GM04503 (cell line): ENCODE measurements around the gene SMARCA4.

ENCODE experiments used
- DNase-seq: peaks from one replicate; pipeline ENCODE4 v3.0.0-alpha.2; 2012; ENCODE audit warnings: low read depth

SMARCA4 gene

DNA sequence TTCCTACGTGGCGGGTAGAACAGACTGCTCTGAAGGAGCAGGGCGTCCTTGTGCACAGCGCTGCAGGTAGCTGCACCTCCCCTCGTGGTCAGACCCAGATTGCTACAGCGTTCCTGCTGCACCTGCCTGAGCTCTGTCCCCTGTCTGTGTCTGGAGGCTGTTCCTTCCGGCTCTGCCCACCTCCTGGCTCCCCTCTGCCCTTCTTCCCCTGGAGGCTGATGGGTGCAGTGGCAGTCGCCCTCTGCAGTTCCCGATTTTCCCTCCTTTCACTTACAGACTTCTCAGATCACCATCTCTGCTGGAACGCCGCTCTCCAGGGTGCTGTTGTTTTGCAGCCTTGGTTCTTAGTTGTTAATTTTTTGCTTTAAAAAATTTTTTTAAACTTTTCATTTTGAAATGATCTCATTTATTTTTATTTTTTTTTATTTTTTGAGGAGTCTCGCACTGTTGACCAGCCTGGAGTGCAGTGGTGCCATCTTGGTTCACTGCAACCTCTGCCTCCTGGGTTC lies 53.6 kb downstream of the SMARCA4 start:
- no peak for DNase-seq

- no peak for DNase-seq
Observed at GRCh38 chr19:11016631-11017030, 55.8 kb downstream of the SMARCA4 start.

- no peak for DNase-seq
Observed at GRCh38 chr19:11017275-11018035, 56.6 kb downstream of the SMARCA4 start.

DNA sequence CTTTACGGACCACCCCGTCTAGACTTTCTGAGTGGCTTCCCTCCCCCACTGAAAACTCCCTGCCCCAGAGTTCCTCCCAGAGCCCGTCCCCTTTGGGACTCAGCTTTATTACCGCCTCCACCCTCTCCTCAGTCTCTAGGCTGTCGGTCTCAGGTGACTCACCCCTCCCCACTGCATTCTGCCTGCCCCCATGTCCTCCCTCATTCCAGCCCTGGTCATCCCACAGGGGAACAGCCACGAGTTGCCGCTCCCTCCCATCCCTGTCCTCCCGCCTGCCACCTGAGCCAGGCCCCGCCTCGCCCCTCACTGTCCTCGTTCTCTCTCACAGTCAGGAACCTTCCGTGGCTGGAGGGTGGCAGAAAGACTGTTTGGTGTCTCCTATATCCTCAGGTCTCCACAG lies 57.3 kb downstream of the SMARCA4 start:
- no peak for DNase-seq

DNA sequence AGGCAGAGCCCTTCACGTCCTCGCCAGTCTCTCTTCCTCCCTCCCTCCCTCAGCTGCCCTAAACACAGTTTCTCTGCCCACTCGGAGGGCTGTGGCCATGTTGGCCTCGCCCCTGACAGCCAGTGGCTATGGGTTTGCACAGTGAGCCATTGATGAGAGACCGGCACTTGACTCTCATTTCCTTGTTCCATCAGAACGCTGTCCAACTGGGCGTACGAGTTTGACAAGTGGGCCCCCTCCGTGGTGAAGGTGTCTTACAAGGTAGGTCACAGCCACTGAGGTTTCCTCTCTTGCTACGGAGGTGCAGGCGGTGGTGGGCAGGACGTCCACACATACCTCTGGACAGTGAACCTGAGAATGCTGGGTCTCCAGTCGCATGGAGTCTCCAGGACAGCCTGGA lies 57.9 kb downstream of the SMARCA4 start:
- no peak for DNase-seq

DNA sequence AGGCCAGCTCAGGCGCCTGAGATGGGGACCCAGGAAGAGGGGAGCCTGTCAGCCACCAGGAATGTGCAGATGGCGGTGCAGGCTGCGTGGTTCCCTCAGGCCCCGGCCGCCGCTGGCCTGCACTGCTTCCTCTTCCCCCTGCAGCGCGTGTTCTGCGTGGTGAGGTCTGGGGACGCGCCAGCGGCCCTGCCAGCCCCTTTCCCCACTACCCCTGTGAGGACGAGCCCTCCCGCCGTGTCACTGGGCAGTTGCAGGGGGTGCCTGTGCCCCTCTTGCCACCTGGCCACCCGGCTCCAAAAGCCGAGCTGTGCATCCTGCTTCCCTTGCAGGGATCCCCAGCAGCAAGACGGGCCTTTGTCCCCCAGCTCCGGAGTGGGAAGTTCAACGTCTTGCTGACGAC lies 58.4 kb downstream of the SMARCA4 start:
- DNase-seq, result no peak

DNA sequence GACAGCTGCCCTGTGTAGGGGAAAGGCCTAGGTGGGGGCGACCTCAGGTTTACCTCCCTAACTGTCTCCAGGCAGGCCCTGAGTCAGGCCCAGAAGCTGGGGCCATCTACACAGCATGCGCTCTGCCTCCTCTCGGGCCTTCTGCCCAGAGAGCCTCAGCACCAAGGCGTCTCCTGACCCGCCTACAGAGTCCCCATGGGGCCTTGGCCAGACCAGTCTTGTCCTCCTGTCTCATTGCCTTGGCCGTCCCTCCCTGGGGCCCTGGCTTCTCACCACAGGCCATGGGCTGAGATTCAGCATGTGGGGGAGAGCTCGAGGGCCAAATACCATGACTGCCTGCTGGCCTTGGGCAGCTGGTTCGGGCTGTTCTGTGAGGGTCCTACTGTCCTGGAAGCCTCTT lies 59.0 kb downstream of the SMARCA4 start:
- no peak for DNase-seq

DNA sequence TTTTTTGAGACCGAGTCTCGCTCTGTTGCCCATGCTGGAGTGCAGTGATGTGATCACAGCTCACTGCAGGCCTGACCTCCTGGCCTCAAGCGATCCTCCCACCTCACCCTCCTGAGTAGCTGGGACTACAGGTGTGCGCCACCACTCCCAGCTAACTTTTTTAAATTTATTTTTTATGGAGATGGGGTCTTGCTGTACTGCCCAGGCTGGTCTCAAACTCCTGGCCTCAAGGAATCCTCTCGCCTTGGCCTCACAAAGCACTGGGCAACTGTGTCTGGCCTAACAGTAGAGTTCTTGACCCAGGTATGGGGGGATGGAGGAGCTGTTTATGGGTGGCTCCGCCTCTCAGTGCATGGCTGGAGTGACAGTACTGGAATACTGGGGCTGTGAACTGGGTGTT lies 59.6 kb downstream of the SMARCA4 start:
- no peak for DNase-seq

DNA sequence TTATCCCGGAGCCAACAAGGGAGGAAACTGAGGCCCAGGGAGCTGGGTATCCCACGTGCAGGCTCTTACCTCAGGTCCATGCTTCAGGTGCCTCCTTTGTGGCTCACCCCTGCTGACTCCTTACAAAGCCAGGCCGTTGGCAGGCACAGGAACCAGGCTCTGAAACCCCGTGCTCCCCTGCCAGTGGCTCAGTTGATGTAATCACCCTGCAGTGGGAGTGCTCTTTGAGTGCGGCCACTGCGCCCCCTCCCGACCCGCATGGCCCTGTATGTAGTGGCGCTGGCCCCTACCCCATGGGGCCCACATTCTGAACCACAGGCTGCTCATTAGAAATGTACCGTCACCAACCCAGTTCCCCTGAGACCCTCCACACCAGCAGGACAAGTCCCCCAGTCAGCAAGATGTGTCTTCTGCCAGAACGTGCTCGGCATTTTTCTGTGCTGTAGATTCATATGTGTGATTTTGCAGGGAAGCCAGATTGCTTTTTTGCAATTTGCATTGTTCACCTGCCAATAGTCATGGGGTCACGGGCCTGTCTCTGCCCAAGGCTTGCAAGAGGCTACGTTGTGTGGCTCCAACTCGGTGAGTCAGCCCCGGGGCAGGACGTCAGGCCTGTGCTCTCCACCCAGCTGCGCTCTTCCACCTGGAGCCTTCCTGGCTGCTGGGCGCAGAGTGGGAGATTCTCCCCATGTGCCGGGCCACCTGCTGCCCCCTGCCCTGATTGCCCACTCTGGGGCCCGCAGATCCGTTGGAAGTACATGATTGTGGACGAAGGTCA lies 60.3 kb downstream of the SMARCA4 start:
- DNase-seq, result no peak

DNA sequence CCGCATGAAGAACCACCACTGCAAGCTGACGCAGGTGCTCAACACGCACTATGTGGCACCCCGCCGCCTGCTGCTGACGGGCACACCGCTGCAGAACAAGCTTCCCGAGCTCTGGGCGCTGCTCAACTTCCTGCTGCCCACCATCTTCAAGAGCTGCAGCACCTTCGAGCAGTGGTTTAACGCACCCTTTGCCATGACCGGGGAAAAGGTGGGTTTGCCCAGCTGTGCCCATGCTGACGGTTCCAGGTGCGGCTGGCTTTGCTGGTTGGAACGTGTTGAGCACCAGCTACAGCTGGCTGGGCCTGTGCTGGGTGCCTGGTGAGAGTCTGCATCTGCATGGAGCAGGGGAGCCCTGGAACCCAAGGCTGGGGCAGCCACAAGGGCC lies 60.9 kb downstream of the SMARCA4 start:
- DNase-seq, result no peak

DNA sequence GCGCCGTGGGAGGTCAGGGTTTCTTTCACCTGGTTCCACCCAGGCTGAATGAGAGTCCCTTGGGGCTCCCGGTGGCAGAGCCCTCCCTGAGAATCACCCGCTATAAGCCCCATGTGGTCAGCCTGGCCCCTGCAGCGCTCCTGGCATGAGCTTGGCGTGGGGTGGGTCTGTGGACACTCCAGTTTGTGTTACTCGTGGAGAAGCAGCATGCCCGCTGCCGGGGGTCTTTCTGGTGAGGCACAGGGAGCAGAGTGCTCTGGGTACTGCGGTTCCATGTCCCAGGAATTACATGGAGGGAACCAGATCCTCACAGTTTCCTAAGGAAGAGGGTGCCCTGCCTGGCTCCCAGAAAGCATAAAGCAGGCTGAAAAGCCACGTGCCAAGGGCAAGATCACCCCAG lies 62.2 kb downstream of the SMARCA4 start:
- no peak for DNase-seq

DNA sequence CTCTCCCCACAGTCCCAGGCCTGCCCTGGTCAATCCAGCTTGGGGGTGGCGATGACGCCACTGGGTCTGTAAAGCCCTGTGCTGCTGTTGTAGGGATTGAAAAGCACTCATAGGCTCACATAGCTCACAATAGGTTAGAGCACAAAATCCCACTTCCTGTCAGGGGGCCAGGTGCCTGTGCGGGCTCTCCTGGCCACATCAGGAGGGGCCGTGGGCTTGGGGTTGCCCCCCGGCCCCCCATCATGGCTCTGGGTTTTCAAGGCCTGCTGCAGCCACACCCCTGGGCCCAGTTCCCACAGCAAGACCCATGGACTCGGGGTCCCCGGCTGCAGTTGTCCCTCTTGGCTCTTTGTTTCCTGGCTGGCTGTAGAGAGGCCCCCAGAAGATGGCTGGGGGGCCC lies 62.9 kb downstream of the SMARCA4 start:
- no peak for DNase-seq

DNA sequence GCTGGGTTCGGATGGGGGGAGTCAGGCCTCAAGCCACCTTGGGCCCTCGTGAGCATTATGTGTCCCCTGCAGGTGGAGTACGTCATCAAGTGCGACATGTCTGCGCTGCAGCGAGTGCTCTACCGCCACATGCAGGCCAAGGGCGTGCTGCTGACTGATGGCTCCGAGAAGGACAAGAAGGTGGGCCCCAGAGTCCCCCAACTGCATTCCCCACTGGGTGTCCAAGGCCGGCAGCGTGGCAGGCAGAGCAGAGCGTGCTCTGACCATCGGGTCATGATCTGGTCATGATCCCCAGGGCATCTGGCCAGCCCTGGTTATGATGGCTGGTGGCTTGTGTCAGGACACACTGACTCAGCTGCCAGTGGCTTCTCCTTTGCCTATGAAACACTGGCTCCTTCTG lies 63.4 kb downstream of the SMARCA4 start:
- no peak for DNase-seq

DNA sequence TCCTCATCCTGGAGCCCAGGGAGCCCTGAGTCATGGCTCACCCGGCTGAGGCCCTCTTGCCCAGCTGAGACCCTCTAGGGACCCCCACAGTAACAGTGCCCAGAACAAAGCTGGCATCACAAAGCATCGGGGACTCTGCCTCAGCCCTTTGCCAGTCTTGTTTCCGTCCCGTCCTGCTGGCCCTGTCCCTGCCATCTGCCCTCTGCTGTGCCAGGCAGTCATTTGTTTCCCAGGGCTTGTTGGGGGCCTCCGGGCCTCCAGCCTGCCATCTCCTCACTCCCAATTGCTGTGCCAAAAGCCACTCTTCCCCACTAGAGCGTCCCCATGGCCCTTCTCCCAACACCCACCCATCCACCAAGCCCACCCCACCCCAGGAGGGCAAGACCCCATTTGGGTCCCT lies 64.2 kb downstream of the SMARCA4 start:
- no peak for DNase-seq

DNA sequence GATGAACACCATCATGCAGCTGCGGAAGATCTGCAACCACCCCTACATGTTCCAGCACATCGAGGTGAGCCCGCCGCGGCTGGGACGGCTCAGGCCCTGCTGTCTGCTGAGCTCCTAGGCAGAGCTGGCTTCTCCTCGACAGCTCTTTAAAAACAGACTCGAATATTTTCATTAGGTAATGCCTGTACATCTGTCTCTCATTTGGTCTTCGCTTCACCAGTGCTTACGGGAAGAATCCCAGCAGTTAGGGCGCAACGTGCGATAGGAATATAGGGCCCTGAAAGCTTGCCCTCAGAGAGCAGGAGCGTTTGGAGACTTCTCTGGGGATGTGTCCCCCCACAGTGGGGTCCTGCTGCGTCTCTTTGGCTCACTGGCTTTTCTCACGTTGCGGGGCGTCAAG lies 64.6 kb downstream of the SMARCA4 start:
- DNase-seq, result no peak

- DNase-seq, result no peak
Observed at GRCh38 chr19:11025997-11026396, 65.2 kb downstream of the SMARCA4 start.

- no peak for DNase-seq
Observed at GRCh38 chr19:11027381-11027780, 66.6 kb downstream of the SMARCA4 start.

GRCh38 chr19:11028146-11028545 lies 67.3 kb downstream of the SMARCA4 start:
- DNase-seq, result no peak

DNA sequence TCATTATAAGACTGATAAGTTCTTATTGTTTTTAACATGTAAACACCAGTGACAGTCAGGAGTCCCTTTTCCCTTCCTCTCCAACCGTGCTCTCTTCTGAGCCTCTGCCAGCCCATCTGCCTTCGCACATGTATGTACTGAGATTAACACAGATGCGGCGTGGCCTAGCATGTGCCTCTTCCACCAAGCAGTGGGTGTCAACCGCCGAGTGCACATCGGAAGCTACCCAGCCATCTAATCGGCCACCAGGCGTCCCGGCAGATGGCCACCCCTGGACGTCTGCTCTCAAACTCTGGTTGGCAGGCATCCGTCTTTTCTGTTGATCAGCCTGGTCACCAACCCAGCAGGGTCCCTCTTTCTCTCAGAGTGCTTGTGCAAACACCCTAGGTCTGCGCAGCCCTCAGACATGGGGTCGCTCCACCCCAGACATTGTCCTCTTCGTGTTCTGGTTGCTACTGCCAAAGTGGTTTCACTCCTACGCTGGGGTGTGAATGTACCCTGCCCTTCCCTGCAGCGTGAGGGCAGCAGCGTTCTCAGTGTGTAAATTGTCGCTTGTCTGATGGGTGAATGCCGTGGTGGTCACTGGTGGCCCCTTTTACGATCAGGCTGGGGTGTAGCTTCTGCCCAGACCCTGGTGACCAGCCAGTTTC lies 70.7 kb downstream of the SMARCA4 start:
- DNase-seq, result no peak

- DNase-seq, result no peak
Observed at GRCh38 chr19:11033251-11033650, 72.4 kb downstream of the SMARCA4 start.

DNA sequence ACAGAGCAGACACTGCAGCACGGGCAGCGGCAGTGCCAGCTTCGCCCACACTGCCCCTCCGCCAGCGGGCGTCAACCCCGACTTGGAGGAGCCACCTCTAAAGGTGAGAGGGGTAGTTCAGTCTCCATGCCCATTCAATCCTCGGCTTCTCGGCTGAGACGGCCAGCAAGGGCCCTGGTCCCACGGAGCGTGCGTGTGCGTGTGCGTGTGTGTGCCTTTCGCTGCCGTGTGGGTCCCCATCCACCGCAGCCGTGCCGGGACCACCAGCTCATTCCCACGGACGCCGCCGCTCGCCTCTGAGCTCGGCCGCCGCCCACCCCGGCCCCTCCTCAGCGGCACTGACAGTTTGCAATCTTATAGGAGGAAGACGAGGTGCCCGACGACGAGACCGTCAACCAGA lies 72.9 kb downstream of the SMARCA4 start:
- DNase-seq, result no peak

- no peak for DNase-seq
Observed at GRCh38 chr19:11034449-11035213, 73.8 kb downstream of the SMARCA4 start.
